Gastroesophageal sphincter (tissue), 3 donors: ENCODE results near the gene ZC3H18.

ENCODE experiments used
- CTCF ChIP-seq, 4 experiments: fragments of 200-600 bp in 2 of 4; fragments of 450-650 bp in 2 of 4; sonication (generic) in 1 of 4; IDR thresholded peaks; one replicate each; pipeline ENCODE4 v1.5.1; 2017 to 2019; ENCODE audit warnings: antibody characterized with exemption in 4 of 4, mild to moderate bottlenecking in 2 of 4, moderate library complexity in 2 of 4
- POLR2A ChIP-seq, 2 donors: fragments of 450-650 bp; IDR thresholded peaks; one replicate each; pipeline ENCODE4 v1.6.1; 2017; ENCODE audit warnings: antibody characterized with exemption in 2 of 2, mild to moderate bottlenecking in 2 of 2, moderate library complexity in 1 of 2
- POLR2AphosphoS5 ChIP-seq: sonication (generic); formaldehyde crosslinking; IDR thresholded peaks from one replicate; pipeline ENCODE4 v1.6.1; 2017; ENCODE audit warnings: antibody characterized with exemption

GRCh38 chr16:88526008-88526905 lies 43.9 kb upstream of the ZC3H18 start:
- no peak for TF ChIP-seq POLR2AphosphoS5
- TF ChIP-seq CTCF (IDR thresholded peaks at IDR 0.05) = no peak
- TF ChIP-seq POLR2A (IDR thresholded peaks at IDR 0.05) = no peak
